ENCODE data around the gene WDFY3.

GRCh38 chr4:84803720-84804119 is 162.8 kb downstream of the WDFY3 start:
- TF ChIP-seq CTCF (IDR thresholded peaks at IDR 0.05; ENCODE audit: insufficient read depth, low read depth, low read length), result no peak
- TF ChIP-seq EZH2 (IDR thresholded peaks at IDR 0.05; ENCODE audit: insufficient read depth, low read length), result no peak
